HG03342 (cell line): ENCODE data around the gene GNAL.

Source experiments
- ATAC-seq: cut with Tn5 transposase; IDR thresholded peaks from one replicate; pipeline ENCODE4 v1.9.1; 2021; ENCODE audit warnings: mild to moderate bottlenecking, moderate library complexity; ENCODE audit not compliant: unreplicated experiment

GNAL gene

DNA sequence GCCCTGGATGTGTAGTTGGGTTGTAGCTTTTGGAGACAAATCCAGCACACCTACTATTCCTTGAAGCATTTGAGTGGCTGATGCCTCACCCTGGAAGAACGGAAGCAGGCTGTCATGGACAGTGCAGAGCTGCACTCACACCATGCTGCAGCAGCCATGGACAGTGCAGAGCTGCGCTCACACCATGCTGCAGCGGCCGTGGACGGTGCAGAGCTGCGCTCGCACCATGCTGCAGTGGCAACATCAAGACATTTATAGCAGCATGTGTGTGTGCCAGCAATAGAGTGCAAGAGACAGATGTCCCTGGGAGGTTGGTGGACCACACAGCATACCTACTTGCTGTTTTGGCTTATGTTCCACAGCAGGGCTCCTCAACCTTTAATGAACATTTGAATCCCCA lies 30.6 kb downstream of the GNAL start:
- ATAC-seq, result no peak

DNA sequence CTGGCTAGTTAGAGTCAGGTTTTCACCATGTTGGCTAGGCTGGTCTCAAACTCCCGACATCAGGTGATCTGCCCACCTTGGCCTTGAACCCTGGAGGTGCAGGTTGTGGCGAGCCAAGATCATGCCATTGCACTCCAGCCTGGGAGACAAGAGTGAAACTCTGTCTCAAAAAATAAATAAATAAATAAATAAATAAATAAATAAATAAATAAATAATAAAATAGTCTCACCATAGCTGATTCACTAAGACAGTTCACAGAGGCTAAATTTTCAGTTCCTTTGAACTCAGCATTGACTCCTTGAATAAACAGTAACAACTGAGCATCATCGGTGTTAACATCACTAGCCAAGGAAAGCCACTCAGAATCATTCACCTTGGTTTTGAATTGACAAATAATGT lies 32.7 kb downstream of the GNAL start:
- no peak for ATAC-seq

DNA sequence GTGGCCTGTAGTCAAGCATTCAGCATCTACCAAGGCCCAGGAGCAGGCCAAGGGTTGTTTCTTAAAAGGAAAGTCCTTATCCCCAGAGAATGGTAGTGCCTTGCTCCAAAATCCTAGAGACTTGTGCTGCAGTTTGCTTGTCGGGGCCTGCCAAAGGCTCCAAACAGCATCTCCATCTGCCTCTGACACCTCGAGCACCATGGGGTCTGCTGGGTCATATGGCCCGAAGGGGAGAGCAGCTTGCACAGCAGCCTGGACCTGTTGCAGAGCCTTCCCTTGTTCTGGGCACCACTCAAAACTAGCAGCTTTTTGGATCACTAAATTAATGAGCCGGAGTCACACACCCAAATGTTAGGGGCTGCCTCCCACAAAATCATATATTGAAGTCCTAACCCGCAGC lies 35.7 kb downstream of the GNAL start:
- ATAC-seq, result no peak

DNA sequence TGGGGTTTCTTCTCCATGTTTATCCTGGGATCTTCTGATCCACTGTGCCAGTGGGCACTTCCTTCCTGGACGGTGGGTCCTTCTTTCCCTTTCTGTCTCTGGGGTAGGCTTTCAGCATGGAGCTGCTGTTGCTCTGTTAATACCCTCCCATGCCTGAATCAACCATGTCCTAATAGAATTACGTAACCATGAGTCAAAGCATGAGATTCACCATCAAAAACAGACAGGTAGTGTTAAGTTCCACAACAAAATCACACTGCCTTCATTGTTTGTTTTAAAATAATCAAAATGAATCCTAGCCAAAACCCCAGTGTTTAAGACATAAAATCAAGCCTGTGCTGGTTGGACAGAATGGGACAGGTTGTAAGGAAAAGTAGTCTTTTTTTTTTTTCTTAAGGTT lies 37.5 kb downstream of the GNAL start:
- ATAC-seq, result no peak

DNA sequence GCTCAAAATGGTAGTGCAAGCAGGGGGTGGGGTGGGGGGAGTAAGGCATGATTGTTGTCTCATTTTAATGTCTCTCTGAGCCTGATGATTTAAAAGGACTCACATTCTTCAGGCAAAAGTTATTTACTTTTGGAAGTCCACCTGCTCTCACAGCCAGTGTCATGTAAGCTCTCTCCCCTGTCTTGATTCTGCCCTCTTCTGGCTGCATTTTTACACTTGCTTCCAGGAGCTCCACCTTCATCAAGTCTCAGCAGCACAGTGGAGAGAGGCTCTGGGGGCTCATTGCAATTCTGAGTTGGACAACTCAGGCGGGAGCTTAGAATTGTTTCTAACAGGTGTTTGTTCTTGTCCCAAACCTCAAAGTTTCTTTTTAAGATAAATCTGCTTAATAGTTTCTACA lies 39.2 kb downstream of the GNAL start:
- ATAC-seq, result no peak

DNA sequence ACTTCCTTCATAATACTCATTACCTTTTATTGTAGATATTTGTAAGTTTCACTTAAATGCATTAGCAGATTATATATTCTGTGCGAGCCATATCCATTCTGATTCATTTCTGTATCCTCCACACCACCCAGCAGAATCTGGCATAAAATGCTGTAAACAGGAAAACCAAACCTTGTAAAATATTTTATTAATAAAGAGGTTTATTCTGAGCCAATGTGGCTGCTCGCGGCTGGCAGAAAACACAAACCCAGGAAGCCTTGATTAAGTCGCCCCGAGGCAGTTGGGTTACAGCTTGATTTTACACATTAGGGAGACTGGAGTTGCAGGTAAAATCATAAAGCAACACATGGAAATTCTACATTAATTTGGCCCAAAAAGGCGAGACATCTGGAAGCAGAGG lies 40.5 kb downstream of the GNAL start:
- no peak for ATAC-seq

DNA sequence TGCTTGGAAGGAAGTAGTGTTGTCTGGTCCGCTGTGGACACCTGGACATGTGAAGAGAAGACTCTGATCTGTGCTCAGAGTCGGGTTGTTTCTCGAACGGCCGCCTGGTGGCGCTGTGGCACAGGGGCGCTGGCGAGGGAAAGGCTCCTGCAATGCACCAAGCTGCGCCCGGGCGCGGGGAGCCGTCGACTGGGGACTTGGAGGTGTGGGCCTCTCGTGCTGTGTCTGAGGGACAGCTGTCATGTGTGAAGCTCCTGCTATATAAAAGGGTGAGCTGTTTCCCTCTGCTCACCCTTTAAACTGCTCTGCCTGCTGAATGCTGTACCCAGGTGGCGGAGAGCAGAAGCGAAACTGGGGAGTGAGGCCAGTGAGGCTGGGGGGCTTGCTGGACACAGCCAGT lies 44.0 kb downstream of the GNAL start:
- no peak for ATAC-seq

DNA sequence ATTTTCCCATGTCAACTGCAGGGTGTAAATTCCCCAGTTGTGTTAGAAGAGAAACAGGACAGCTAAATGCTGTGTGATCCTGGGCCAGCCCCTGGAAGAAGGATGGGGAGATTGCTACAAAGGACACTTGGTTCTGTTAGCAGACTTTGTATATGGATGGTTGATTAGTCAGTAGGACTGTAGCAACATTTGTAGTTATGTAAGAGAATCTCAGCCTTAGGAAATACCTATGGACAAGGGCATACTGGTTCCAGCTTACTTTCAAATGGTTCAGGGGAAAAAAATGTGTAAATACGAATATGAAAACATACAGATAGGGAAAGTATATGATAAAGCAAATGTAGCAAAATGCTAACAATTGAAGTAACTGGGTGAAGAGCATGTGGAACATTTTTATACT lies 47.6 kb downstream of the GNAL start:
- ATAC-seq, result no peak

DNA sequence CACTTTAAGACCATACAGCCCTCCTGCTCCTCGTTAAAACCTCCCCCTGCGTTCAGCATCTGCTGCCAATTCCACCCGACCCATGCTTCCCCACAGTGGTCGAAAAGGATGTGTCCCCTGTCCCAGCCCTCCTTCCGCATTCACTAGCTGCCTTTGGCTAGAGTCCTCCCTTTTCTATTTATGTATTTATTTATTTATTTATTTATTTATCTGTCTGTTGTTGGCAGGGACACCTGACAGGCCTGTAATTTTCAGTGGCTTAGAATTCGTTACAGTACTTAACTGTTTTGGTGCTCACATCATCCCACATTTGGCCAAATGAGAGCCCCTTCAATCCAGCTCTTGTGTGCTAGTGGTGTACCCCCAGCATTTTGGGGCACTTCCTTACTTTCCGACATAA lies 50.8 kb downstream of the GNAL start:
- no peak for ATAC-seq

DNA sequence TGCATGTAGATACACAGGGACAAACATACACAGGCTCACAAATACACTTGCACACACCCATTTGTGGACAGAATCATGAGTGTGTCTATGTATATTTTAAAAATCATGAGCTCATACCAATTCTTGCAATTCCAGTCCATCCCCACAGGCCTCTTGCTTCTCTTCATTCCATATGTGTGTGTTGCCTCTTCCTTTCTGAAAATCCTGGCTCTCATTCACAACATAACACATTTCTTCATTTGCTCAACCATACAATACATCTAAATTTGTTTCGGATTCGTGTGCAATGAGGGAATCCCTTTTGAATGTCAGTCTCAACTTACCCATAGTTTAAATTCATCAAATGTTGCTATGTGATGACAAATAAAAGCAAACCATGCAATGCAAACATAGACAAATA lies 51.4 kb downstream of the GNAL start:
- ATAC-seq, result no peak

DNA sequence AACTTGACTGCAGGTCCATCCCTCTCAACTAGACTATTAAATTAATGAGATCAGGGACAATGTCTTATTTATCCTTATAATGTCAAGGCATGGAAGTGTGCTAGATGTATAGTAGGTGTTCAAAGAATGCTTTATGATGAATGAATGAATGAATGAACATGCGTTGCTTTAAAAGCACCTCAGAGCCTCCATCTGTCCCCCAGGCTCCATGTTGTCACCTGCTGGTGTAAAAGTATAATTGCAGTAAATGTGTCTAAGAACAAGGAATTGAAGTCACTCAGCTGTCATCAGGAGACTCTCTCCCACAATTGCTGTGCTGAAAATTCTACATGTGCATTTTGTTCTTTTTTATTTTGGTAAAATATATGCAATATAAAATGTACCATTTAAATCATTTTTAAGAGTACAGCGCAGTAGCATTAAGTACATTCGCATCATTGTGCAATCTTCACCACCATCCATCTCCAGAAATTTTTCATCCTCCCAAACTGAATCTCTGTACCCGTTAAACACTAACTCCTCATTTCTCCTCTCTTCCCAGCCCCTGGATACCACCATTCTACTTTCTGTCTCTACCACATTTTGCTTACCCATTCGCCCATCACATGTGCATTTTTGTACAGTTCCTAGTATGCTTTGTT lies 52.6 kb downstream of the GNAL start:
- ATAC-seq, result no peak

DNA sequence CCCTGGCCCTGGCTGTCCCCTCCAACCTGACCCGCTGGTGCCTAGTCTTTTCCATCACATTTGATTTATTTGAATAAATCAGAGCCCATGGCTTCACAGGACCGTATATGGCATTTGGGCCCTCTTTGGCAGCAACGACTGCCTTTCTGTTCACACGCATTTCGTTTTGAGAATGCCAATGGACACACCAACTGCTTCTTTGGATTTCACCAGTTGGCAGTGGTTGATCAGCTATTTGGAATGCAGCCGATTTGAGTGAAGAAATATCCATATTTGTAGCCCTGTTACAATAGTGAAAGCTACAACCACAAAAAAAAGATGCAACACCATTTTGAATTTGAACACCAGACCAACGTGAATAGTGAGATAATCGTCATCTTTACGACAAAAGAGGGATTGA lies 56.5 kb downstream of the GNAL start:
- no peak for ATAC-seq

DNA sequence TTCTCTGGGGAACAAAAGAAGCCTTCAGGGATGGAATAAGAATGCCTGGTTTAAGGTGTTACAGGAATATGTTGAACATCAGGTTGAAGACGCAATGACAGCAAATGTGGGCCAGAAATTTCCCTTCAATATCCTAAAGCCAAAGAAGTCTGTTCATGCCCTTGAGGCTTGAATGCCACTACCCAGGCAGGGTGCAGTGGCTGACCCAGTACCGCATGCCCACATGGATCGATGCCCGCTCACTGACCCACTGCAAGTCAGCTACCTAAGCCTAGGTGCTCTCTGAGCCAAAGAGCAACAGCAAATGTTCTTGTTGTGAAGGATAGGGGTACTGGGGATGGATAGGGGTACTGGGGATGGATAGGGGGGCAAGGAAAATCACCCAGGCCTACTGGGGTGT lies 58.2 kb downstream of the GNAL start:
- ATAC-seq, result no peak

DNA sequence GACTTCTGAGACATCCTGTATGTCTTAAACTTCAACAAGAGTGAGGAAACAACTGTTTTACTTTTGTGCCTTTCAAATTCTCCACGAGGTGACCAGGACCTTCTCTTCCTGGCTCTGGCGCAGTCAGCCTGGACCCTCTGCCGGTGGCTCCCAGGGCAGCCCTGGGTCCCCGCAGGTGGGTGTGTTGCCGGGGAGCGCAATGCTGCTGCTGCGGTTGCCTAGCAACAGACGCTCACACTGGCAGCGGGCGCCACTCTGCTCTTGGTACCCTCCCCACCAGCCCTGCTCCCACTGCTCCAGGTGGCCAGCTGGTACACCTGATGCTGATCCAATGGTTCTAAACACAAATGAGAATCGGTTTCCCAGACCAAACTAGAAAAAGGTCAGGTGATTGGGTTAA lies 58.7 kb downstream of the GNAL start:
- ATAC-seq, result no peak

DNA sequence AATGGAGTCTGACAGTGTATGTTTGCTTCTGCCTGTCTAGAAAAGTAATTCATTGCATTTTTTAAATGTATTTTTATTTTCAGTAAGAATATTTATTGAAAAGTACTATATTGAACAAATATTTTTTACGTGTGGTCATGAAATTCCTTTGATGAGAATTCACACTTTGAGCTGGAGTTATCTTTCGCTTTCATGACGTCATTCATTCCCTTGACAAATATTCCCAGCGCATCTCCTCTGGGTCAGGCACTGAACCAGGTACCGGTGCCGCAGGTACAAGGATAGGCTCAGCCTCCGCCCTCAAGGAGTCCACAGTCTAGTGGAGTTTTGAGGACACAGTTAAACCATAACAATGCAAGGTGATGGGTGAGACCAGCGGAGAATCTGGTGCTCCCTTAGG lies 60.2 kb downstream of the GNAL start:
- ATAC-seq, result no peak

DNA sequence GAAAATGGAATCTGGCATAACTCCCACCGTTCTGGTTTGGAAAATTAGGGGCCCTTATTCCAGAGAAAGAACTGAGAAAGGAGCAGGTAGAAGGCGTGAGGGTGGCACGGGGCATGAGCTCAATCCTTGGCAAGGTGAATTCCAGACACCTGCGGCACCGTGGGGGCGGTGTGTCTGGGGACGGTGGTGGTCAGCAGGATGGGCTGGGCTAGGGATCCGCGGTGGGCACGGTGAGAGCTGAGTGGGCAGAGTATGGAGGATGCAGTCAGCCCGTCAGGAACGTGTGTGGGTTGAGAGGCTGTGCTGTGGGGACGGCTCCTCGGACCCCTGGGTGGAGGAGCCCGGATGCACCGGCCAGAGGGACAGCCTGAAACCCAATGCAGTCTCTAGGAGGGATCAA lies 61.1 kb downstream of the GNAL start:
- no peak for ATAC-seq

DNA sequence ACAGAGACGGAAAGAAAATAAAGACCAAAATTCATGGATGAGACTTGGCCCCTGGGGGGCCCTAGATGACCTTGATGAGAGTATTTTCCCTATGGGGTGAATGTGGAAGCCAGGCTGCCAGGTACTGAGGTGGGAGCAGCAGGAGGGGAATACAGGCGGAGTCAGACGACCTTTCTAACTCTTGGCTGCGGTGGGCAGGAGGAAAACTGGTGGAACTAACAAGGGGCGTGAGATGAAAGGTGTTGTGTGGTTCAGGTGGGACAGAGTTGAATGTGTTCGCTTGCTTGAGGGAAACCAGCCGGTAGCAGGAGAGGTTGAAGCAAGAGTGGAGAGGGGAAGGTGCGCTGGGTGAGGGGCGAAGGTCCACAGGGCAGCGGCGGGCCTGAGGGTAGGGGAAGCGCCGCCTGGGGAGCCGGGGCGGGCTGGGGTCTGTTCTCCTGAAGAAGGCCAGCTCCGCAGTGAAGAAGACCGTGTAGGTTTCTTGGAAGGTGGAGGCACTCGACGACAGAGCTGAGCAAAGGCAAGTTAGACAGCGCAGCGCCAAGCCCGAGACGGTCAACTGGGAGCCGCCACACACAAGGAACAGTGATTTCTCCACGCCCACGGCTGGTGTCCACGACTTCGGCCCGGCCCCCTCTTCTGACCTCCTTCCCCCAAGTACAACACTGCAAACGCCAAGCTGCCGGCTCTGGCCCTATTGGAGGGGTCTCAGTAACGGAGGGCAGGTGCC lies 61.7 kb downstream of the GNAL start:
- ATAC-seq, result no peak

DNA sequence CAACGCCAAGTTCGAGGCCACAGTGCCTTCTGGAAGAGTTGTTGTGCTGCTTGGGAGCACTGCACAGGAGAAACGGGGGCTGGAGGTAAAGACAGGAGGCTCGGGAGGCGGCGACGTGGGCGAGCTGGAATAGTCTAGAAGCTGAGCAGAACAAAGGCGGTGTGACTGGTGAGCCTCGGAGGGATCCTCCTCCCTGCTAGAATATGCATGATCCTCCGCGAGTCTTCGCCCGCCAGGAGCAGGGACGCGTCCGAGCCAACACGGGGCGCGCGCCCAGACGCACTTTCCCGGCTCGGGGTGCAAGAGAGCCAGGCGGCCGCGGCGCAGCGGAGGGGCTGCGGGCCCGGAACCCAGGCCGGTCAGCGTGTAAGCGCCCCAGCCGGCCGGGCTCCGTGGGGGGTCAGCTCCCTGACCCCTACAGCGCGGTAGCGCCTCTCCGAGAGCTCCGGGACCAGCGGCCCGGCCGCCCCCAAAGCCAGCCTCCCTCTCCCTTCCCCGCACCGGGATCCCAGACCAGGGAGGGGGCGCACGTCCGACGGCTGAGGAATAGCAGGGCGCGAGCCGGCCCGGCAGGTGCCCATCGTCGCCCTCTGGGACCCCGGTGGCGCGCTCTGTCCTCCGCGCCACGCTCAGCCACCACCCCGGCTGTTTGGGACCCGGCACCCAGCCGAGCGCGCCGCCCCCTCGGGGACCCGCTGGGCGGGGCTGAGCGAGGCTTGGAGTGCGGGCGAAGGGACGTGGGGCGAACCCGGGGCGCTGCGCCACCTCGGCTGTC lies 62.5 kb downstream of the GNAL start:
- ATAC-seq, result no peak

DNA sequence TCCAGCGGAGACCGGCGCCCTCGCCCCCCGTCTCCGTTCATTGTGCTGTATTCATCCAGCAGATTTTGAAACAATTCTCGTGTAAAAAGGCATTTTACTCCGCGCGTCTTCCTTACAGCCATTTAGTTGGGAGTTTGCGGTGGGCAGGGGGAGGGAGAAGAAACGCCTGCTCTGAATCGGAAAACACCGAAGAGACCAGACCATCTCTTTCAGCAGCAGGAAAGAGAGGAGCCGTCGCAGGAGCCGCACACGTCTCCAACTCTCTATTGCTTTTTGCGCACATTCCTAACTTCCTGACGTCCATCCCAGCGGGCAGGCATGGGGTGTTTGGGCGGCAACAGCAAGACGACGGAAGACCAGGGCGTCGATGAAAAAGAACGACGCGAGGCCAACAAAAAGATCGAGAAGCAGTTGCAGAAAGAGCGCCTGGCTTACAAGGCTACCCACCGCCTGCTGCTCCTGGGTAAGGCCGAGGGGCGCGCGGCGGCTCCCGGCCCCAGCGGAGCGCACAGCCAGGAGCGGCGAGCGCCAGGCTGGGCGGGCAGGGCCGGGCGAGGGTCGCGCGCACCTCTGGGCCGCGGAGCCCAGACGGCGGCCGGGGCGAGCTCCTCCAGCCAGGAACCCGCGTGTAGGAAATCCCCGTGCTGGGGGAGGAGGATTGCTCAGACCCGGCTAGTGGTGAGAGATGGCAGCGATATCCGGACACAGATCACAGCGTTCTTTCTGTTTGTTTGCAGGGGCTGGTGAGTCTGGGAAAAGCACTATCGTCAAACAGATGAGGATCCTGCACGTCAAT lies 63.2 kb downstream of the GNAL start:
- no peak for ATAC-seq

DNA sequence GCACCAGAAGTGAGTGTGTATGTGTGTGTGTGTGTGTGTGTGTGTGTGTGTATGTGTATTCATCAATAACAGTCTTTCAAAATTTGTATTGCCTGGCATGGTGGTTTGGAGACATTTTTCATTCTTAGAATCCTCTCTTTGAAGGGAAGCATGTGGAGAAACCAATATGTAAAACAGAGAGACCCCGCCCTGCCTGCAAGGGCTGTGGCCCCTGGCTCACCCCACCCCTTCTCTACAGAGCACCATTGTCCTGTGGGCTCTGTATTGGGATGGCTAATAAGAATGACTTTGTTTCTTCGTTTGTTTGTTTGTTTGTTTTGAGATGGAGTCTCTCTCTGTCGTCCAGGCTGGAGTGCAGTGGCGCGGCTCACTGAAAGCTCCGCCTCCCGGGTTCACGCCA lies 65.9 kb downstream of the GNAL start:
- no peak for ATAC-seq

DNA sequence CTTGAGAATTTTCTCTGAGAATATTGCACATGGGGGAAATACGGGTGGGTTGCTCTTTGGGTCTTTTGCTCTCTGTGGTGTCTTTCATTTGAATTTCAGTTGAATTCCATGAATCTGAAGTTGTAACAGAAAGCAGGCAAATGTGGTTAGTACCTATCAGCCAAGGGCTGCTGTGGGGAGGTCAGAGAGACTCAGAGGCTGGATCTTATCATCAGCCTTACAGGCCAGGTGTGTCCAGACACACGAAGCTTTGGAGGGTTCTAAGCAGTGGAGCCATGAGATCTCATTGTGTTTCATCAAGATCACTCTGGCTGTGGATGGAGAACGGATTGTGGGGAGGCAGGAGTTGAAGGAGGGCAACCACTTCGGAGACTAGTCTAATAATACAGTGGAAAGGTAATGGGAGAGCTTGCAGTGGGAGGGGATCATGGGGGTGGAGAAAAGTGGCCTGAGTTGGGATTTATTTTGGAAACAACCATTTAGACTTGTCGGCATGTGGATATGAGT lies 68.1 kb downstream of the GNAL start:
- ATAC-seq, result no peak
